Bone marrow (tissue), 2 donors: ENCODE data around the gene FAM241B.

Experiments used
- DNase-seq, 2 donors: peaks; one replicate each; lab custom pipeline; 2025; lab: John Stamatoyannopoulos, UW

The FAM241B gene

DNA sequence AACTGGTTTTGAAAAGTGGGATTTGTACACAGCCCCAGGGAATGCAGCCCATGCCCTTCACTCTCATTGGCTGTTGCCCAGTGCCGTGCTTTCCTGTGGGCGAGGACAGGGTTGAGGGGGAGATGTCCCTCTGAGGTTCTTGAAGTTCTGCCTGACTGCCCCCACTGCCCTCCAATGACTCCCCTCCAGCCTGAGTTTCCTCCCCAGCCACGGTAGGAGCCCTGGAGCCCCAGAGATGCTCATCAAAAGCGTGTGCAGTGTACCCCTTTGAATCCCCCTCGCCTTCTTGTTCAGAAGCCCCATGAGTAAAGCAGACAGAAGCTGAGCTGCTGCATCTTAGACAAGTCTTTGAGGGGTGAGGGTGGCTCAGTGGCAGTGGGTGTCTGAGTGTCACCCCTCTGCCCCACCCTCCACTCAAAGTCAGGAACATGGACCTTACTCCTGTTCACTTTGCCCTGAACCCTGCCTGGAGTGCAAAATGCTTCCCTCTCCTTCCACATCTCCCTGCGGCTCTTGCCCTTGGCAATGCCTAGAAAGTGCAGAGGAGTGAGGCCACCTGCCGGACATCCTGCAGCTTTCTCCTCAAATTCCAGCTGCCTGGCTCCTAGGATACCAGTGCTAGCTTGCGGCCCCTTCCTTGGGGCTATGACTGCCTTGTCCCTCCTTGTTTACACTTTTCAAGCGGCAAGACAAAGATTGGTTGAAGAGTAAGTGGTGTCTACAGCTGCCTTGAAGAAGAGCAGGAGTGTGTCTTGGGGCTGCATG is 19.9 kb downstream of the FAM241B start:
- no peak for DNase-seq

DNA sequence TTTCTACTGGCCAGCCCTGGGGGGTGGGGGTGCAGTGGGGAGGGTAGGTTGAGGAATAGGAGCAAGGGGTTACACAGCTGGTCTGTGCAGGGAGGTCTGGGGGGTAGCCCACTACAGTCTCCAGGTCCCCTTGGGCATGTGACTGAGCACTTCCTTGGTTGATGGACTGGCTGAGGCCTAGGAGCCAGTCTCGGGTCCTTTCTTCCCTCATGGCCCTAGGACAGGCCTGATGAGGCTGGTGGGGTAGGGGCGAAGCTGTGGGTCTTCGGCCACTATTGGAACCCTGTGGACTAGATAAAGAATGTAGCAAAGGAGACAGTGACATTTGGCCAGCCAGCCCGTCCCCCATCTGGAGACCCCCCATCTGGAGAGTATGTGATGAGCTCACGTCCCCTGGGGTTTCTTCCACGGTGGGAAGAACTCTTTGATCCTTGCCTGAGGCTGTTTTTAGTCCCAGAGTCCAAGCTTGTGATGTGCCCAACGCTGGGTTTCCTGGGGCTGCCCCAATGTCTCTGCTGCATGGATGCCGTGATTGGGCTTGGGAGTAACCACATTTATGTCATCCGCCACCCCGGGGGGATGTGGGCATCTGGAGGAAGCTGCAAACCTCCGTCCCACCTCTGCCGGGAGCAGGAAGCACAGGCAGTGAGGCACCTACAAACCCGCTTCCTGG is 20.7 kb downstream of the FAM241B start:
- no peak for DNase-seq

DNA sequence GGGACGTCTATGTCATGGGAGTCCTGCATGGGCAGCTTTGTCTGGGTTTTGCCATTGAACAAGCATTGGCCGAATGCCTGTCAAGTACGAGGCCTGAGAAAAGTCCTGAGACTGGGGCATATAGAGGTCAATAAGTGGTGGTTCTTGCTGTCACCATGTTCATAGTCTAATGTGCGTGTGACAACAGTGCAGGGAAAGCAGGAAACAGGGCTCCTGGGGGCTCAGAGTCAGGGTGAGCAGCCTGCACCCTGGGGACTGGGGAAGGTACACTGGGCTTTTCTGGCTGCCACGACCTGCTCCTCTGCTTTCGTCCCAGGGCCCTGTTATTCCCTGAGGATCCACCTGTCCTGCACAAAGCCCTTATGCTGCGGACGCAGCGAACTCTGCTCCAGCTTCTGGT is 21.3 kb downstream of the FAM241B start:
- DNase-seq, result no peak

DNA sequence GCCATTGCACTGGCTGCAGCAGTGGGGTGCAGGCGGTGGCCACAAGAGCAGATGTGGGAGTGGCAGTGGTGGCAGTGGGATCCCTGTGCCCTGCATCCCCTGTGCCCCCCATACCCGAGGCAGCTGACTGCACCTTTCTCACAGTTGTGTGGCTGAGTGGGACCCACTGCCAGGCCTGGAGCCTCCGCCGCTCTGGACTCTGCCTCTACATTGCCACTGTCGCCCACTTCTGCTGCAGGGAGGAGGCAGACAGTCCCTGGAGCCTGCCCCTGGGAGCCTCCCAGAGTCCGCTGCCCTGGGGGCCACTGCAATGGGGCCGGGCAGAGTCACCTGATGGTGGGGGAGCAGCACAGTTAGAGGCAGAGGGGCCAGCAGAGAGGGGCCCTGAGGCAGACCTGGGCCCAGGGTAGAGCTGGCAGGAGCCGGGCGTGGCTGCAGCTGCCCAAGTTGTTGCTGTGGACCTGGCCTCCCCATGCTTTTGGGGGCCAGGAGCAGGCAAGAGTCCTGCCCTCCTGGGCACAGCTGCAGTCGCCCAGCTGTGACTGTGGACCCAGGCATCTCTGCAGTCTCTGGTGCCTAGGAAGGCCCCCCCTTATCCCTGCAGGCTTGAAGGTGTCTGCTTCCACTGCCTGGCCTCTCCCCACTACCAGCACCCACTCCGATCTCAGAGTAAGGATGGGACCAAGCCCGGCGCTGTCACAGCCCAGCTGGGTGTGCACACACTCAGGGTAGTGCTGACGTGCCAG is 22.2 kb downstream of the FAM241B start:
- DNase-seq, result no peak

DNA sequence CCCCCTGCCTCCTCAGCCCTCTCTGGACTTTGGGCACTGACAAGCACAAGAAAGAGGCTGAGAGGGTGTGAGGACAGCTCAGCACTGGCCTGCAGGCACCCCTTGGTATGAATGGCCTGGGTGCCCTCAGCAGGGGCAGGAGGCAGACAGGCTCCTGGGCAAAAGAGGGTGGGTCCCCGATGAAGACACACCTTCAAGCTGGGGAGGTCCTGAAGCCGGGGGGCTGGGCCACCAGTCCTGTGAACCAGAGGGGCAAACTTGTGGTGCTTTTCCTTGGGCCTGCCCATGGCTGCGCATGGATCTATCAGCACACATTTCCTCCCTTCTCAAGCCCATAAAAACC is 22.8 kb downstream of the FAM241B start:
- DNase-seq, result no peak

DNA sequence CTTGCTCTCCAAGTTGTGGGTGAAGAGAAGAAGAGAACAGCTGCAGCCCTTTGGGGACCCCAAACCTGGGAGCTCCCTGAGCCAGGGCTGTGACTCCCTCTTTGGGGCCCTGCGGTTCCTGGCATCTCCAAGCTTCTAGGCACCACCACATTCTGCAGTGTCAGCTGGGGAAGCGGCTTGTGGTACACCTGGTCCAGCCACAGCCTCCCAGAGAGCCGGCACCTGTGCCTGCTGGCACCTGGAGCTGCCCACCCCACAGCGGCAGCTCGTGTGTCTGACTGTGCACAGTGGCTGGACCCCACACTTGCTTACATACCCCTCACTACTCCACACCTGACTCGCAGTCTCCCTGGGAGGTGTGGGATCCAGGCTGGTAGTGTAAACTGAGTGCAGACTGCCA is 23.5 kb downstream of the FAM241B start:
- no peak for DNase-seq

DNA sequence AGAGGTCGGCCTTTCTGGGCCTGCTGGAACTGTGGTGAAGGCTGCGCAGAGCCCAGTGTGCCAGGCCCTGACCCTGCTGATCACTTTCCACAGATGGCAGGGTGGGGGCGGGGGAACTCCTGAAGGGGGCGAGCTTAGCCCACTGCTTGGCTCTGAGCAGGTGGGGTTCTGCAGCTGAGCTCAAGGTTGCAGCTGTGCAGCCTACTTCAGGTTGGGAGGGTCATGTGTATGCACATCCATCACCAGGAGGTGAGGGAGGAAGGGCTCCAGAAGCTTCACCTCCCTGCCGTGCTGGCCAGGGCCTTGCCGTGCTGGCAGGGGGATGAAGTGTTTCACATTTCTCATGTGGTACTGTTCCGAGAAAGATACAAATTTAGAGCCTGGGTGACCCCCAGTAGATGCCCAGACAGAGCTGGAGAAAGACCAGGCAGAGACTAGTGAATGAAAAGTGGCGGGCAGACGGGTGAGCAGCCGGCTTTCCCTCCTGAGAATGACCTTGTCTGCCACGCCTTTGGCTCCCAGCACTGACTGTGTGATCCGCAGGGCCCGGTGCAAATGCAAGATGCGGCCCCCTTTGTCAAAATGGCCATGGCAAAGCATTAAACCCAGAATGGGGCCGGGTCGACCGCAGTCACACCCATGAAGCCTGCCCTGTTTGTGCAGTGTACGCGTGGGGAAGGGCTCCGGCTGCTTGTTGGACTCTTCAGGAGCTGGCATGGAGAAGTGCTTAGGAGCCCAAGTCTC is 25.2 kb downstream of the FAM241B start:
- DNase-seq, result no peak

DNA sequence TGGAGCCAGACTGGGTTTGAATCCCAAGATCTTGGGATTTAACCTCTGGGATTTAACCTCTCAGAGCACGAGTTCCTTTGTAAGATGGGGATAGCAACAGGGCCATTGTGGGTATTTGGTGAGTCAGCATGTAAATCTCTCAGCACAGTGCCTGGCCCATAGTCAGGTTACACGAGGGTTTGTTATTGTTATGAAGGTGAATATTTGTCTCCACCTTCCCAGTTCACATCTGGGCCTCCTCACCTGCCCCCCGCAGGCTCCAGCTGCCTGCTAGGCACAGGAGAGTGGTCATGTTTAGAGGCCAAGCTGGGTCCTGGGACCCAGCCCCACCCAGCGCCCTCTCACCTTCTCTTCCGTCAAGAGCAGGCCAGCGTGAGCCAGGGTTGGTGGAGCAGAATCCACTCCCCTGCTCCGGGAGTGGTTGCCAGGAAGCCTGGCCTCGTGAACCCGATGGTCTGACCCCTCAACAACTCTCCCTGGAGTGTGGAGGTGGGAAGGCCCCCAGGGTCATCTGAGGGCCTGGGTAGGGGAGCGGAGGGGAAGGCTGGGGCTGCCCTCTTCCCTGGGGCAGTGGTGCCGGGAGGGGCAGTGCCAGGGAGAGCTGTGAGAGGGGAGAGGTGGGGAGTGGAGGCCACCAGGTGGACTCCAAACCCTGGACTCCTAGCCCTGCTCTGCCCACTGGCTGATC is 26.0 kb downstream of the FAM241B start:
- DNase-seq, result no peak

DNA sequence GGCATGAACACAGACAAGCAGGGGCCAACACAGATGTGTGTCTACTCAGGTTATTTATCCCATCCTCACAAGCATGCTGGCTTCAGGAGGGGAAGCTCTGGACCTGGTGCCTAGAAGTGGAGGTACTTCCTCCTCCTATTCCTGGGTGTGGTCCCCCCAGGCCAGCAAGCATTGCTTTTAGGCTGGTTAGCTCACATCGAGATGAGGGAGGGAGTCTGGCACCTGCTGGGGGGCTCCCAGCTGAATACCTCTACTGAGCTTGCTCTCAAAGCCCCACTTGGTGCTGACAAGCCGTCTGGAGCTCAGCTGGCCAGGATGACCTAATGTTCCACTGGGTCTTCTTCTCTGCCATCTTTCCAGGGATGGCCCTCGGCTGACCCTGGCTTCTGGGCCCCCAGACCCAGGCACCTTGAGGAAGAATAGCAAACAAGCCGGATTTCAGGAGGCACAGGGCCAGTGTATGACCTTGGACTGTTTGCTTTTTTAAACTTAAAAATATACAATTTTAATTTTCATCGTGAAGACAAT is 26.8 kb downstream of the FAM241B start:
- no peak for DNase-seq

DNA sequence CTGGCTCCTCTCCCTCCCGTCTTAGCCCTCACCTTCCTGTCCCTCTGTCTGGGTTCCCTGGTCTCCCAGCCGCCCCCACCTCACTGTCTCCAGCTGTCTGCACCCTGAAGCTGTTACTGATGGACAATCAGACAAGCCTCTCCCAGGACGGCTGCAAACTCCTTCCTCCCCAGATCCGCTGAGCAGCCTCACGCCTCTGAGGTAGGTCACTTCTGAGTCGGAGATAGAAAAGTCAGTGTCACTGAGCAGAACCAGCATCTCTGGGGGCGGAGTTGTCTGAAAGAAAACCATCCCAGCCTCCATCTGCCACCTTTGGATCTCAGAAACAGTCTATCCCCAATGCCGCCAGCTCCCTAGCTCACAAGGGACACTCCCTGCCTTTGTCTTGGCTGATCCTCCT is 27.4 kb downstream of the FAM241B start:
- DNase-seq, result no peak

DNA sequence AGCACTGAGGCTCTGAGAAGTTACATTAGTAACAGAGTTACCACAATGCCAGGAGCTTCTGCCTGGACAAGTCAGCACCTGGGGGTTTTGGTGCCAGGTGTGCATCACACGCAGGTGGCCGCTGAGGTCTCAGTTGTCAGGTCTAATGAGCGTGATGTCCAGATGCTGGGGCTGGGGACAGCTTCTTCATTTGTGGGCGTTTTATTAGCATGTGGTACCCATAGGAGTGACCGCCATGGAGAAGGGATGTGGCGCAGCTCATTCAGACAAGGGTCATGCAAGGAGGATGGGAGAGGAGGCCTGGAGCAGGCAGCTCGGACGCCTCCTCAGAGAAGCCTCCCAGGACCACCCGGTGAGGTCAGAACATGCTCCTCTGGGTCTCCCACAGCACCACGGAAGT is 27.8 kb downstream of the FAM241B start:
- no peak for DNase-seq

DNA sequence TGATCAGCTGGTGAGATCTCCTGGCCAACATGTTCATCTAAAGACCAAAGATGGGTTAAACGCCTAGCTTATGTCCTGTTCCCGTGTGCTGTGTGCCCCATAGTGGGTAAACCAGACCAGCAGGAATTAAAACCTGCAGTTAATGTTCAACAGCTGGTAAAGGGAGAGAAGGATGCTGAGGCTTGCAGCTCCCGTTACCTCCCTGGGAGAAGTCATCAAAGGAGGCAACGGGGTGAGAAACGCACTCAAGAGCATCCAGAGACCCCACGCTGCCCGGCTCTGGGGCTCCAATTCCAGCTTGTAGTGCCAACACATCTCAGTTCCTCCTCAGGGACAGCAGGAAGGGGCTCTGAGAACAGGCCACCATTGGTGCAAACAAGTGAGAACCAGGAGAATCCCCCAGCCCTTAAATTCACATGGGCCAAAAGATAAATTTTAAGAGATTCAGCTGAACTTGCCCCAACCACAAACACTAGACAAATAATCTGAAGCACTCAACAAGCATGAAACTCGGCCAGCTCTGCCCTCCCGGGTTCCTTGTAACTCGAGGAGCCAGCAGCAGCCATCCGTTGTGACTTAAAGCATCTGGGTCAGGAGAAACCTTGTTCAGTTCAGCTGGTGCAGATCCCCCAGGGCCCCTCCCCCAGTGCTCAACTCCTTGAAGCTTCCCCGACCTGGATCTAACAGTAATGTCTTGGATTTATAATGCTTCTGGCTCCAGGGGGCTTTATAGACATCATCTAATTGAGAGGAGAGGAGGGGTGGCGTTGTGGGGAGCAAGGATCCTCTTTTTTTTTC is 29.4 kb downstream of the FAM241B start:
- DNase-seq, result no peak

DNA sequence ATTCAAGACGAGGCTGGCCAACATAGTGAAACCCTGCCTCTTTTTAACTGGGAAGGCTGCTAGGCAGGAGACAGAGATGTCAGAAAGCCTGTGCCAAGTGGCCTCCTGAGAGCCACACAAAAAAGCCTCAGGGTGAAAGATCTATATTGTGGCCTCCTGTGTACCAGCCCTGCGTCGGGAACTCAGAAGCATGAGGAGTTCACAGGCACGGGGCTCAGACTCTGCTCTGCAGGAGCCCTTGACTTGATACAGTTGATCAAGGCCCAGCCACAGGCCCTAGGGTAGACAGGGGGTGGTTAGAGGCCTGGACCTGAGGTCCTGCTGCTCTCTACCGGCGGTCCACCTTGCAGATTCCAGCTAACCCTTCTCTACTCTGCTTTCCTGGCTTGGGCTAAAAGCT is 30.2 kb downstream of the FAM241B start:
- no peak for DNase-seq

DNA sequence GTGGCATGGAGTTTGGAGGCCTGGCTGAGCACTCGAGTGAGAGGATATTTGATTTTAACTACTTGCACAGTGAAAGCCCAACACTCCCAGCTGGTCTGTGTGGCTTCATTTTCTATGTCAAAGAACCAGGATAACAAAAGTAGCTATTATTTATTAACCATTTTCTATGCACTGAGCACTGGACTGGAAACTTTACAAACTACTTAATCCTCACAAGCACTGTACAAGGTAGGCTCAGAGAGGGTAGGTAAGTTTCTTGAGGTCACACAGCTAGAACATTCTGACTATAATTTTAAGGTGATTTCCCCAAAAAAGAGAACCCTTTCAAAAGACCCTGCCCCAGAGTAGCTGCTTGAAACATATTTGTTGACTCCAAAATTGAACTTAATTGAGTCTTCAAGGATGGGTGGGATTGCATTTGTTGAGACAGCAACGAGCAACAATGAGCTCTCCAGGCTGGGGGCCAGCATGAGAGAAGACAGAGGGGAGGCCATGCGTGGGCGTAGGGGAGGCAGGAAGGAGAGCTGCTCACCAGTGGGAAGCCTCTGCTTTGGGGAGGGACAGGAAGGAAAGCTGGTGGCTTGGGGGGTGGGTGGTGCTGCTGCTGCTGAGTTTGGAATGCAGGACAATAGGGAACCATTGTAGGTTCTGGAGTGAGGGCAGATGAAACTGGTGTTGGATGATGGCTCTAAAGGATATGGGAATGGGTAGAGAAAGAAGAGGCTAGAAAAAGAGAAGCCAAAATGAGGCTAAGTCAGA is 31.5 kb downstream of the FAM241B start:
- no peak for DNase-seq

DNA sequence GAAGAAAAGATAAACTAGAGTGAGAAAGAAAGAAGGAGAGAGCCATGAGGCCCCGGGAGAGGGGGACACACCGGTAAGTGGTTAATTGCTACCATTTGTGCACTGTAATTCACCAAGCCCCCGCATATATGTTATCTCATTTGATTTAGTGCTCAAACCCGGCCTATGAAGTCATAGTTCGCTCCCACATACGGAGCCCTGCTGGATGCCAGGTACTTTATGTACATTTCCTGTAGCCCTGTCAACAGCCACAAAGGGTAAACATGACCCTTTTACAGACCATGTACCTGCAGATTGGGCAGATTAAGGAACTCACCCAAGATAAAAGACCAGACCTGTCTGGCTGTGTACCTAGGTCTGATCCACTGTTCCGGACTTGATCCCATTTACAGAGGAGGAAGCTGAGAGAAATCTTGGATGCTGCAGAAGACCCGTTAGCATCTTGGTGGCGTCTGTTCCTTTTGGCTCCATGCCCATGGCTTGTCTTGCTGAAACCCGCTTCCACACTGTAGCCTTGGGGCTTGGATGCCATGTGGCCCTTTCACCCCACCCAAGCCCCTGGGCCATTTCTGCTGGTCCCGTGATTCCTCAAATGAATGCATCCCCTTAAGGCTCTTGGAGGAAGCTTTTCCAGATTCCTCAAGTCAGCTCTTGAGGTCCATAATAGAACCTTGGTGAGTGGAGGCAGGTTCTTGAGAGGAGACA is 32.3 kb downstream of the FAM241B start:
- no peak for DNase-seq

DNA sequence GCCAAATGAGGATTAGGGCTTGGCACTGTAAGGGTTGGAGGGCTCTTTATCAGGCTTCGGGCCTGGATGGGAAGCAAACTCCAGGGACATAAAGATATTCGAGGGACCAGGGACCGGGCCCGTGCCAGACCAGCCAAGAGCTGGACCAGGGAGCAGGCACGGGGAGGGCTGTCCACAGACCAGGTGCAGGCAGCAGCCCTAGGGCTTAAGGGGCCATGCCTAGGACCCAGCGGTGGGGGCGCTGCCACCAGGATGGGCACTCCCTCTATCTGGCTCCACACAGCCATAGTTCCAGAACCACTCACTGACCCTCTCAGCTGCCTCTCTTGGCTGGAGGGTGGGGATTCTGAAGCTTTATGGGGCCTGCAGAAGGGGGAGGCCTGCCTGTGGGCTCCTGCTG is 32.9 kb downstream of the FAM241B start:
- no peak for DNase-seq

DNA sequence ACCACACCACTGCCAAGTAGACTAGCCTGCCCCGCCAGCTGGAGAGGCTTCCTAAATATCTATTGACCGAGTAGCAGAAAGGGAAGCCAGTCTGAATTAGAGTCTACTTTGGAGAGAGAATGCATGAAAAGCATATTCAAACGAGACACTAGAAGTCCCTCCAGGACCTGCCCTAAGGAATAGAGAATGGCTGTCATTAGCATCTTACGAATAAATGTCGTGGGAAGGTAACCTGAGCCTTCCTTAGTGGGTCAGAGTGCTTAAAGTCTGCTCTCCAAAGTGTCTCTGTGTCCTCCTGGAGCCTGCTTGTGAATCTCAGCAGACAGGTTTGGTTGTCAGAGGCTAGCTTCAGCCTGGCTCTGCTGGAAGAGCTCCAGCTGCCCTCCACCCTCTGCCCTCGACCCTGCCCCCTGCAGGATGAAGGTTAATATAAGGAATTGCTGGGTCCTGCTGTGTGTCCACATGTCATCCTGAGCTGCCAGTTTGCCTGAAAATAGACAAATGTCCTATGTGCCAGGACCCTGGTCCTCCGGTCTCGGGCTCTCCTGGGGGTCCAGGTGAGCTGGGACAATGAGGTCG is 33.4 kb downstream of the FAM241B start:
- DNase-seq, result no peak

DNA sequence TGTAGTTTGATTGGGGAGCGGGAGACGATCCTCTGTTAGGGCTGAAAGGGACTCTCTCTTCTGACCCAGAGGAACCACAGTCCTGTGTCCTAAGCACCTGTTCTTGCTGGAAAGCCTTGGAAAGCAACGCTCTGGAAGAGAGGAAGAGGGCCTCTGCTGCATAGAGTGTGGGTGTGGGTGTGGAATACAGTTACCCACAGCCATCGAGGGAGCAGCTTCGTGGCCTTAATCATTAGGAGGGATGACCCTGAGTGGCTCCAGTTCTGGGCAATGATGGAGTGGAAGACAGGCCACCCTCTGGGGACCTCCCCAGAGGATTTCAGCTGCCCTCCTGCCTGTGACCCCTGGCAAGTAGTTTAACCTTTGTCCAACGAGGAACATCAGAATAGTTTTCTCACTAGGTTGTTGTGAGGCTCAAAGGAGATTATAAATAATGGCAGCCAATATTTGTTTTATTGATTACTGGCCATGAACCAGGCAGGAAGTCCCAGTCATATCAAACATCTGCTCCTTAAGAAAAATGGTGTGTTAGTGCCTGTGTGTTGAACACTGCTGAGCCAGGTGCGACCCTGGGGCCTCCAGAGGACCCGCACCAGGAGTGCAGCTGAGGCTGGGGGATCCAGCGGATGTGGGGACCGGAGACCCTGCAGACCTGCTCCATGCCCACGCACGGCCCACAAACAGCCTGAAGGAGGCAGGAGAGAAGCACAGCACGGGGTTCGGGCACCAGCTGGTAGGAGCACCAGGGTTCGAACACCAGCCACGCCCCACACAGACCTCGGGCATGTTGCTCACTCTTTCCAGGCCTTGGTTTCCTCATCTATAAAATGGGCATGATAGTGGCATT is 35.6 kb downstream of the FAM241B start:
- DNase-seq, result no peak
